GM12801 (cell line): ENCODE measurements around the gene SLC35F3.

ENCODE experiments used
- TF ChIP-seq, protein P1 (sequence below): IDR thresholded peaks from one replicate; pipeline ENCODE4 v1.5.1; 2011; ENCODE audit warnings: control low read depth; ENCODE audit not compliant: insufficient read length; ENCODE audit errors: extremely low read depth

Gene SLC35F3

DNA sequence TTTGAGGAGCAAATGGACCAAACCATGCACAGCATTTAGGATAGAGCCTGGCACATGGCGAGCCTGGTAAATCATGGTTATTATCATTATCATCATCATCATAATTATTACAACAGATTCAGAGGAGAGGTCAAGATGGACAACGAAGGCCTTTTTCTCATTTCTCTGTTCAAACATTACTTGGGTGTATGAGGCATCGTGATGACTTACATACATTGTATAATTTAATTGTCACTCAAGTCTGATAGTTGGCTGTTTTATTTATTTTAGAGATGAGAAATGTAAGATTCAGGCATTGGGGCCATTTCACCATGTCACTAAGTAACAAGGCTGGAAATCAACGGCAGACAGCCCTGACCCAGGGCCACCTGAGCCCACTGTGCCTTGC is 68.1 kb downstream of the SLC35F3 start:
- TF ChIP-seq, protein P1, sequence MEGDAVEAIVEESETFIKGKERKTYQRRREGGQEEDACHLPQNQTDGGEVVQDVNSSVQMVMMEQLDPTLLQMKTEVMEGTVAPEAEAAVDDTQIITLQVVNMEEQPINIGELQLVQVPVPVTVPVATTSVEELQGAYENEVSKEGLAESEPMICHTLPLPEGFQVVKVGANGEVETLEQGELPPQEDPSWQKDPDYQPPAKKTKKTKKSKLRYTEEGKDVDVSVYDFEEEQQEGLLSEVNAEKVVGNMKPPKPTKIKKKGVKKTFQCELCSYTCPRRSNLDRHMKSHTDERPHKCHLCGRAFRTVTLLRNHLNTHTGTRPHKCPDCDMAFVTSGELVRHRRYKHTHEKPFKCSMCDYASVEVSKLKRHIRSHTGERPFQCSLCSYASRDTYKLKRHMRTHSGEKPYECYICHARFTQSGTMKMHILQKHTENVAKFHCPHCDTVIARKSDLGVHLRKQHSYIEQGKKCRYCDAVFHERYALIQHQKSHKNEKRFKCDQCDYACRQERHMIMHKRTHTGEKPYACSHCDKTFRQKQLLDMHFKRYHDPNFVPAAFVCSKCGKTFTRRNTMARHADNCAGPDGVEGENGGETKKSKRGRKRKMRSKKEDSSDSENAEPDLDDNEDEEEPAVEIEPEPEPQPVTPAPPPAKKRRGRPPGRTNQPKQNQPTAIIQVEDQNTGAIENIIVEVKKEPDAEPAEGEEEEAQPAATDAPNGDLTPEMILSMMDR, result no peak

DNA sequence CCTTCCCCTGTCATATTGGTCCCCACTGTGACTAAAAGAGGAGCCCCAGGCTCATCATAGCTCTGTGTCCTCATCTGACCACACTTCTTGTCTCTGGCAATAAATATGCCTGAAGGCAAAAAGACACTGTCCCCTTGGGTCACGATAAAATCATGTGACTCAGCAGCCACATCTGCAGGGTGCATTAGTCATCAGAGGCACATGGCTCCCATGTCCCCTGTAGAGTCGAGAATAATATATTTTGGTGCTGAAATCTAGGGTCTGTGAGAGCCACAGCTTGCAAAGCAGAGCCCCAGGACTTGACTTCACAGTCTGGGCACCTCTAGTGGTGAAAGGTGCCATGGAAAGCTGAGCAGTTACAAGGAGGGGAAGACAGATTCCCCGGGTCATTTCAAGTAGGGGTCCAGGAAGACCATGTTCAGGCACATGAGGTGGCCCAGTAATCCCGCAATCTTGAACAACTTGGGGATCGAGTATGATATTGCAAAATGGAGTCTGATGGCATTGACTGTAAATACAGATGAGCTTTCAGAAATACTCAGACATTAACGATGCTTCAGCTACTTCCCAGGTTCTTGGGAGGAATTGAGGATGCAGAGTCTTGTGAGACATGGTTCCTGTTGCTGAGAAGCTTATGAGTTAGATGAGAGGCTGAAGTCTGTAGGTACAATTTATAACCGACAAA is 68.6 kb downstream of the SLC35F3 start:
- TF ChIP-seq, protein P1, result no peak

DNA sequence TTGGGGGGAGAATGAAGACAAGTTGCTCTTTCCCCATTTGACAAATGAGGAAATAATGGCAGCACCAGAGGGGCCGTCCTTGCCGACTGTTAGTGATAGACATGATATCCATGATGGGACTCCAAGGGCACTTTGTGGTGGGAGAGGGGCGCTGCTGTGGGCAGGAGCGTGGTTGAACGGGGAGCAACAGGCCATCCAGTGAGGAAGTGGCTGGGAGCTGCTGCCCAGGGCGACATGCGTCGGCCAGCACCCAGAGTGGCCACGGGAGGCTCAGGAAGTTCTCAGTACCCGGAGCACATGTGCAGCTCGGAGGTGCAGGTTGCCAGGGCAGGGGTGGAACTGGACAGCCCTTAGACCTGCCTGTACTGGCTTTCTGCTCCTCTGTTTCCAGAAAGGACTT is 71.0 kb downstream of the SLC35F3 start:
- TF ChIP-seq, protein P1, result no peak

DNA sequence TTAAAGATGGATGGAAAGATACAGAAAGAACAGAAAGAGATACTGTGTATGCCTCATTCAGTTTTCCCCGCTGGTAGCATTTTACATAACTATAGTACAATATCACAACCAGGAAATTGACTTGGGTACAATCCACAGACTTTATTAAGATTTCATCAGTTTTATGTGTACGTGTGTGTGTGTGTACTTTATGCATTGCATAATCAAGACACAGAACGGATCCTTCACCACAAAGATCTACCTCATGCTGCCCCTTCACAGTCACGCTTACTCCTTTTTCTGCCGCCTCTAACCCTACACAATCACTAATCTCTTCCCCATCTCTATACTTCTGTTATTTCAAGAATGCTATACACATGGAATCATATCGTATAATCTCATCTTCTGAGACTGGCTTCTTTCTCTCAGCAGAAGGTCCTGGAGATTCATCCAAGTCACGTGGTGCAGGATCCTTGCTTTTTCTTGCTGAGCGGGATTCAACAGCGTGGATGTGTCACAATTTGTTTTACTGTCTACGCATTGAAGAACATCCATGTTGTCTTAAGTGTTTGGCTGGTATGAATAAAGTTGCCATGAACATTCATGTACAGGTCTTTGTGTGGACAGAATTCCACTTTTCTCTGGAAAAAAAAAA is 76.7 kb downstream of the SLC35F3 start:
- TF ChIP-seq, protein P1, result no peak

DNA sequence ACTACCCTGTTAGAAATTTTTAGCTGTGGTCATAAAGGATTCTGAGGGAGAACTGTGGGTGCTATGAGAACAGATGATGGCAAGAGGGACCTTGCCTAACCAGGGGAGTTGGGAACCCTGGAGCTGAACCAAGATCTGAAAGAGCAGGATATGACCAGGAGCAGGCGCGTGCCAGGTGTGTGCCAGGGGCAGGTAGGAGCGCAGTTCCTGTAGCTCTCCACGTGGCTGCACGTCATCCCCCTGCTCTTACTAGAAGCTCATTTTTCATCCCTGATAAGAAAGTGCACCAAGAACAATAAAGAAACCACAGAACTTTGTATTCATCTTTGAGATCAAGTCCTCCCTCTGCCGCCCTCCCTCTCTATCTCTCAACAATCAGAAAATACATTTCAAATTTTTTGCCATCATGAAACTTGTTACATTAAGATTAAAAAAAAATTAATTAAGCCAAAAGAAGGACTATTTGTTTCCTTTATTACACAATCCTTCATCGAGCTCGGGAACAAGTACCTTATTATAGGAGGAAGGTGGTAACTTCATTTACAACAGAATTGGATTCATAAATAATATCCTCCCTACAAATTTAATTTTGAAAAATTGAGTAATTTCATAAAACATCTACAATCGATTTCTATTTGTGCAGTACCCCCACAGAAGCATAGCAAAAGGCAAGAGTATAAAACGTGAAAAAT is 78.5 kb downstream of the SLC35F3 start:
- TF ChIP-seq, protein P1, result no peak

DNA sequence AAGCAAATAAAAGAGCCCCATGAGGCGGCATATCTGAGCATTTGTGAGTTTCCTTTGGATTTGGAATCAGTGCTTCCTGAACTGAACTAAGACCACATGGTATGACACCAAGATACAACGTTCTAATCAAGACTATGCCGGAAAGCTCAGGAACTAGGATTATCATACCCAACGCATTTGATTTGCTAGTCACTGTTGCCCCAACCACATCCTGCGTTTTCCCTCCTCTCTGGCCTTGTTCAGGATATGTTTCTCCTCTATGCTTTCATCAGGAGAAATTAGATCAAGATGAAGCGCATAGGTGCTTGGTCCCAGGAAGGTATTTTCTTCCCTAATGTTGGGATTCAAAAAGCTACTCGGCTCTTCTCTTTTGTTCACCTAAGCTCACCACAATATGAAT is 79.3 kb downstream of the SLC35F3 start:
- TF ChIP-seq, protein P1, result no peak

DNA sequence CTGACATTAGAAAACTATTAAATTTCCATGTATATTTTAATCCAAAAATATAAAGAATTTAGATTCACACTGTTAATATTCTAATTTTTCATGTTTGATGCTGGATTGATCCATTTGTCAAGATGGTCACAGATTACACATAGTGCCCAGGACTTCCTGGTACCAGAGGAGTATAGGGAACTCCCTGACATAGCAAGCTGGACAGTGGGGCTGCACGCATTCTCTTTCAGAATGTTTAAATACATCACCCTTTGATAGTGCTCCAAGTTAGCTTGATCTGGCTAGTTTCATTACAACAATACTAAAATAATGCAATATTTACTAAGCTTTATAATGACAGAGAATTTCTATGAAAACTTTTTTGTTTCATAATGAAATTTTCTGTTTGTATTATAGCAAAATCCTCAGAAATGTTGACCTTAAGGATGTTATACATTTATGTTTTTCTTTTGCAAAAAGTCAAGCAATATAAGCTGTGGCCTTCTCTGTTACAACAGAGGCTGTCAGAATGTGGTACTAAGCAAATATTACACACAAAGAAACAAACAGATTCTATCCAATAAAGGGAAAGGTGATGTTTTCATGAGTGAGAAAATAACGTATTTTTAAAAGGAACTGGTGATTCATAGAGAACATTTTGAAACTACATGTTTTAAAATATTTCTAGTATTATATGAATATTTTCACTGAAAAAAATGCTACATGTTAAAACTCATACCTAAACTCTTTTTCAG is 84.7 kb downstream of the SLC35F3 start:
- TF ChIP-seq, protein P1, result no peak
